ENCODE measurements around the gene PSME4. TPM values are rescaled to one million over a fixed set of nuclear protein-coding genes. Genes with fewer than 3 reads are reported as not detected.
A peak's percentile ranks its signal among the peaks of the same experiment; 100 is the strongest.
"Not testable (repeated sequence)": the region's sequence is repeated elsewhere in the genome, so short reads cannot be mapped to it uniquely, and the experiment has no call there.

PSME4 gene
- polyA plus RNA-seq, 1 donor: 33.6 TPM

GRCh38 chr2:53964987-53965687, 5.7 kb downstream of the PSME4 start:
- no peak for DNase-seq

GRCh38 chr2:53964257-53964952, 6.4 kb downstream of the PSME4 start:
- DNase-seq: no peak

GRCh38 chr2:53961478-53962216, 9.1 kb downstream of the PSME4 start:
- not testable (repeated sequence) for DNase-seq

- DNase-seq: no peak
Observed at GRCh38 chr2:53960476-53960875, 10.3 kb downstream of the PSME4 start.

GRCh38 chr2:53958443-53958842, 12.3 kb downstream of the PSME4 start:
- no peak for DNase-seq

GRCh38 chr2:53952519-53952918, 18.3 kb downstream of the PSME4 start:
- no peak for DNase-seq

GRCh38 chr2:53949457-53949856, 21.3 kb downstream of the PSME4 start:
- DNase-seq: no peak

GRCh38 chr2:53945538-53945937, 25.3 kb downstream of the PSME4 start:
- DNase-seq: no peak

- no peak for DNase-seq
Observed at GRCh38 chr2:53944542-53944941, 26.3 kb downstream of the PSME4 start.

- DNase-seq: no peak
Observed at GRCh38 chr2:53942280-53942679, 28.5 kb downstream of the PSME4 start.

GRCh38 chr2:53941749-53942148, 29.0 kb downstream of the PSME4 start:
- DNase-seq: no peak

GRCh38 chr2:53939656-53940055, 31.1 kb downstream of the PSME4 start:
- DNase-seq: no peak

- no peak for DNase-seq
Observed at GRCh38 chr2:53938904-53939303, 31.9 kb downstream of the PSME4 start.

- DNase-seq: no peak
Observed at GRCh38 chr2:53933329-53933728, 37.5 kb downstream of the PSME4 start.

GRCh38 chr2:53926321-53926720, 44.5 kb downstream of the PSME4 start:
- not testable (repeated sequence) for DNase-seq

GRCh38 chr2:53913721-53914120, 57.1 kb downstream of the PSME4 start:
- no peak for DNase-seq

- DNase-seq: no peak
Observed at GRCh38 chr2:53911434-53912189, 59.2 kb downstream of the PSME4 start.

GRCh38 chr2:53907582-53907981, 63.2 kb downstream of the PSME4 start:
- DNase-seq: no peak

GRCh38 chr2:53905396-53905795, 65.4 kb downstream of the PSME4 start:
- DNase-seq: no peak

GRCh38 chr2:53903011-53903410, 67.8 kb downstream of the PSME4 start:
- DNase-seq: no peak

GRCh38 chr2:53901192-53901591, 69.6 kb downstream of the PSME4 start:
- peak; percentile 19 for DNase-seq

- DNase-seq: no peak
Observed at GRCh38 chr2:53896864-53897263, 73.9 kb downstream of the PSME4 start.
